ENCODE measurements around the gene NFIB. TPM values are rescaled to one million over a fixed set of nuclear protein-coding genes. Genes with fewer than 3 reads are reported as not detected.

The NFIB gene
- total RNA-seq, 2 donors from 2014 or later, result 5.3 to 14.1 TPM

DNA sequence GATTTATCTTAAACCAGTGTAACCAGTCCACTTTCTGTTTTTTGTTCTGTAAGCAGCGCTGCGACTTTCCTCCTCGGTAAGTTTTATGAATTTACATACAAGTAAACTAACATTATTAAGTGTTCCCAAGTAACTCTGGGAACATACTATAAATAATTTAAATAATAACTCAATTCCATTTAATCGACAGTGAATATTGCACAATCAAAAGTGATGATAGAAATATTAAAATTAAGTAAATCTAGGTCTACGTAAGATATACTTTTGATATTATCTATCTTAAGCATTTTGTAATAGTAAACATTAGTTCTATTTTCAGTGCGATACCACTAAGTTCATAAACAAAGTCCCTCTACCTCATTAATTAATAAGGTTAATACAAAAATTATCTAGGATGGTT lies 7.8 kb downstream of the NFIB start:
- no peak overlapping the region for H3K4me3 ChIP-seq (ENCODE audit: low read length)

DNA sequence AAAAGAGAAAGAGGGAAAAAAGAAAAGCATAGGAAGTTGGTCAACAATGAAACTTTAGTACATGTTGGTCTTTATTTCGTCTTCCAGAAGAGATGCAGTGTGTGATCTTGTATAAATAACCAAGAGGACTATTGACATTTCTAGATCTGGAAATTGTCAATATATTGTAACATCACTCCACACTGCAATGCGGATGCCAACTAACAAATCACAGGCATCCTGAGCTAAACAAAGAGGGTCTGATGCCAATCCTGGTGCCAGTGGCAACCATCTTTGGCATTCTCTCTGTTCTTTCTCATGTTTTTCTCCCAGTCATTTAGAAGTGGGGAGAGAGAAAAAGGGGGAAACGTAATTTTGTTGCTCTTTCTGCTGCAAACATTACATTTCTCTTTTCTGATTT lies 9.7 kb downstream of the NFIB start:
- Histone ChIP-seq H3K27ac (ENCODE audit: low read depth, low read length) (no peak overlapping the region), H3K4me3 (ENCODE audit: low read length) (no peak overlapping the region), H3K9me3 (ENCODE audit: control insufficient read depth, low read length) (no peaks in the 10 kb centered on the region), H3K36me3 (ENCODE audit: control insufficient read depth, insufficient read depth, low read length) (peaks cover 4% of the 10 kb centered on the region), H3K27me3 (ENCODE audit: control insufficient read depth, insufficient read depth, low read length, poor library complexity, severe bottlenecking) (no peaks in the 10 kb centered on the region), H3K9ac (ENCODE audit: extremely low read depth, low read length, poor library complexity, severe bottlenecking) (no peak overlapping the region), H3K4me1 (ENCODE audit: control insufficient read depth, insufficient read depth, low read length) (peaks cover 12% of the 10 kb centered on the region)
- H3K9me3 Mint-ChIP-seq, result no peaks in the 10 kb centered on the region
- no peak overlapping the region for H3K27ac Mint-ChIP-seq
- TF ChIP-seq, protein P1, sequence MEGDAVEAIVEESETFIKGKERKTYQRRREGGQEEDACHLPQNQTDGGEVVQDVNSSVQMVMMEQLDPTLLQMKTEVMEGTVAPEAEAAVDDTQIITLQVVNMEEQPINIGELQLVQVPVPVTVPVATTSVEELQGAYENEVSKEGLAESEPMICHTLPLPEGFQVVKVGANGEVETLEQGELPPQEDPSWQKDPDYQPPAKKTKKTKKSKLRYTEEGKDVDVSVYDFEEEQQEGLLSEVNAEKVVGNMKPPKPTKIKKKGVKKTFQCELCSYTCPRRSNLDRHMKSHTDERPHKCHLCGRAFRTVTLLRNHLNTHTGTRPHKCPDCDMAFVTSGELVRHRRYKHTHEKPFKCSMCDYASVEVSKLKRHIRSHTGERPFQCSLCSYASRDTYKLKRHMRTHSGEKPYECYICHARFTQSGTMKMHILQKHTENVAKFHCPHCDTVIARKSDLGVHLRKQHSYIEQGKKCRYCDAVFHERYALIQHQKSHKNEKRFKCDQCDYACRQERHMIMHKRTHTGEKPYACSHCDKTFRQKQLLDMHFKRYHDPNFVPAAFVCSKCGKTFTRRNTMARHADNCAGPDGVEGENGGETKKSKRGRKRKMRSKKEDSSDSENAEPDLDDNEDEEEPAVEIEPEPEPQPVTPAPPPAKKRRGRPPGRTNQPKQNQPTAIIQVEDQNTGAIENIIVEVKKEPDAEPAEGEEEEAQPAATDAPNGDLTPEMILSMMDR (conservative IDR thresholded peaks at IDR 0.05), result no peak
- no peaks in the 10 kb centered on the region for H3K36me3 Mint-ChIP-seq (ENCODE audit: low read depth)
- H3K27me3 Mint-ChIP-seq (ENCODE audit: insufficient read depth), result peaks cover 32% of the 10 kb centered on the region
- no peak for DNase-seq
- H3K4me3 Mint-ChIP-seq, result no peak overlapping the region
- H3K4me1 Mint-ChIP-seq, result peaks cover 19% of the 10 kb centered on the region
- WGBS, 2 experiments (ENCODE audit: insufficient coverage in 1 of 2, insufficient read length in 1 of 2), result 94 to 100% methylated on average over 2 of the region's 3 CpGs

More for the DNA sequence above, 7.8 kb downstream of the NFIB start:
- Histone ChIP-seq H3K9ac (ENCODE audit: extremely low read depth, low read length, poor library complexity, severe bottlenecking) (no peak overlapping the region), H3K9me3 (ENCODE audit: control insufficient read depth, low read length) (no peaks in the 10 kb centered on the region), H3K36me3 (ENCODE audit: control insufficient read depth, insufficient read depth, low read length) (peaks cover 4% of the 10 kb centered on the region), H3K27me3 (ENCODE audit: control insufficient read depth, insufficient read depth, low read length, poor library complexity, severe bottlenecking) (peaks cover 2% of the 10 kb centered on the region), H3K4me1 (ENCODE audit: control insufficient read depth, insufficient read depth, low read length) (peaks cover 15% of the 10 kb centered on the region), H3K27ac (ENCODE audit: low read depth, low read length) (no peak overlapping the region)
- Mint-ChIP-seq H3K4me1 (peaks cover 21% of the 10 kb centered on the region), H3K36me3 (ENCODE audit: low read depth) (no peaks in the 10 kb centered on the region), H3K27ac (no peak overlapping the region), H3K4me3 (no peak overlapping the region), H3K9me3 (no peaks in the 10 kb centered on the region), H3K27me3 (ENCODE audit: insufficient read depth) (peaks cover 33% of the 10 kb centered on the region)
- 97% methylated on average over 4 of the region's 6 CpGs; no CpG with 5 or more reads in 1 of the 2 experiments for WGBS, 2 experiments (ENCODE audit: insufficient coverage in 1 of 2, insufficient read length in 1 of 2)
- no peak for DNase-seq
- TF ChIP-seq, protein P1 (conservative IDR thresholded peaks at IDR 0.05), result no peak

DNA sequence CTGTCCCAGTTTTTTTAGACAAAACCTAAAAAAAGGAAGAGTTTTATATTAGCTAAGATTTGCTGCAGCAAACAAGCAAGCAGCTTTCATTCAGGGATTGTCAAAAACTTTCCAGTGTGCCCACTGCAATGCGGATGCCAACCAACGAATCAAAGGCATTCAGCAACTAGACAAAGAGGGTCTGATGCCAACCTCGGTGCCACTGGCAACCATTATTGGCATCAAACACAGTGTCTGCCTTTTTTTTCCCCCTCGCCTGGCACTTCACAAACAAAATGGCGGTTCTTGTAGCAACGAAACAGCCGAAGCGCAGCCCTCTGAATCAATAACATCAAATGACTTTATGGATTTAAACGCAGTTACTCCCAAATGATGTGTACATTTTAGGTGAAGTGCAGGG lies 10.4 kb downstream of the NFIB start:
- H3K27ac ChIP-seq (ENCODE audit: low read depth, low read length), result no peak overlapping the region
- no peak overlapping the region for H3K4me3 ChIP-seq (ENCODE audit: low read length)
- H3K36me3 Mint-ChIP-seq (ENCODE audit: low read depth), result no peaks in the 10 kb centered on the region
- H3K27me3 Mint-ChIP-seq (ENCODE audit: insufficient read depth), result peaks cover 29% of the 10 kb centered on the region
- WGBS, 2 experiments (ENCODE audit: insufficient coverage in 1 of 2, insufficient read length in 1 of 2), result 91 to 94% methylated on average over 3 to 9 of the region's 9 CpGs
- H3K4me1 Mint-ChIP-seq, result peaks cover 18% of the 10 kb centered on the region
- H3K9me3 Mint-ChIP-seq, result no peaks in the 10 kb centered on the region
- H3K36me3 ChIP-seq (ENCODE audit: control insufficient read depth, insufficient read depth, low read length), result peaks cover 4% of the 10 kb centered on the region
- no peaks in the 10 kb centered on the region for H3K9me3 ChIP-seq (ENCODE audit: control insufficient read depth, low read length)
- H3K4me3 Mint-ChIP-seq, result no peak overlapping the region
- no peak overlapping the region for H3K27ac Mint-ChIP-seq
- H3K9ac ChIP-seq (ENCODE audit: extremely low read depth, low read length, poor library complexity, severe bottlenecking), result no peak overlapping the region
- no peaks in the 10 kb centered on the region for H3K27me3 ChIP-seq (ENCODE audit: control insufficient read depth, insufficient read depth, low read length, poor library complexity, severe bottlenecking)
- DNase-seq, result no peak
- peaks cover 11% of the 10 kb centered on the region for H3K4me1 ChIP-seq (ENCODE audit: control insufficient read depth, insufficient read depth, low read length)
- TF ChIP-seq, protein P1 (conservative IDR thresholded peaks at IDR 0.05), result no peak

All from endodermal cell (in vitro differentiated cells).